Measurements from ENCODE around the gene B4GALT5. TPM values are rescaled to one million over a fixed set of nuclear protein-coding genes. Genes with fewer than 3 reads are reported as not detected.

B4GALT5 gene
- total RNA-seq (2022; extraction: Qiagen RNA extraction) = 52.2 to 72.4 TPM (median 62.2 TPM) in 5 replicates

GRCh38 chr20:49713753-49714712, at the start of gene B4GALT5:
Gene B4GALT5 (minus strand): TSS chr20:49713878. CDS start chr20:49713690, 188 bp downstream.

Other genes starting within 250 kb of the B4GALT5 start
- gene KCNB1, start 231.2 kb downstream of the B4GALT5 start, total RNA-seq (2022; extraction: Qiagen RNA extraction) = 0.98 to 3.6 TPM (median 1.3 TPM) in 5 replicates
- 0.02 to 0.08 TPM in 2 of 5 replicates, not detected in the others for gene PTGIS, start 145.7 kb downstream of the B4GALT5 start, total RNA-seq (2022; extraction: Qiagen RNA extraction)
- 7.6 to 9.5 TPM (median 9.2 TPM) in 5 replicates for gene SLC9A8, start 99.0 kb upstream of the B4GALT5 start, total RNA-seq (2022; extraction: Qiagen RNA extraction)
- gene SPATA2, start 201.7 kb upstream of the B4GALT5 start, total RNA-seq (2022; extraction: Qiagen RNA extraction) = 6.8 to 8.7 TPM (median 7.8 TPM) in 5 replicates
- gene RNF114, start 222.5 kb upstream of the B4GALT5 start, total RNA-seq (2022; extraction: Qiagen RNA extraction) = 50.4 to 64.2 TPM (median 60.3 TPM) in 5 replicates